Fibroblast of the aortic adventitia (primary cell): ENCODE measurements around the gene ACE. TPM values are rescaled to one million over a fixed set of nuclear protein-coding genes. Genes with fewer than 3 reads are reported as not detected.
"Not testable (repeated sequence)": the region's sequence is repeated elsewhere in the genome, so short reads cannot be mapped to it uniquely, and the experiment has no call there.

Source experiments
- DNase-seq: peaks from one replicate; pipeline ENCODE4 v3.0.0-alpha.2; 2010; ENCODE audit warnings: low read depth
- H3K4me3 ChIP-seq: 2 replicates; pipeline ENCODE4 v1.5.1; 2011; ENCODE audit warnings: low read depth, mild to moderate bottlenecking, control low read depth, low read length, moderate library complexity
- total RNA-seq: library from RNA; depleted of rRNA; stranded (reverse); fragments of >200 nt; gene quantifications from 2 replicates; pipeline ENCODE4 v1.2.3, GENCODE V29; 2012; ENCODE audit warnings: low replicate concordance
- TF ChIP-seq, protein P1 (sequence below): IDR thresholded peaks from 2 replicates; pipeline ENCODE4 v1.5.1; 2011; ENCODE audit warnings: mild to moderate bottlenecking, low read length, control low read depth, inconsistent platforms; ENCODE audit not compliant: insufficient read depth

The ACE gene
- total RNA-seq, 1 donor, result 24.3 TPM

DNA sequence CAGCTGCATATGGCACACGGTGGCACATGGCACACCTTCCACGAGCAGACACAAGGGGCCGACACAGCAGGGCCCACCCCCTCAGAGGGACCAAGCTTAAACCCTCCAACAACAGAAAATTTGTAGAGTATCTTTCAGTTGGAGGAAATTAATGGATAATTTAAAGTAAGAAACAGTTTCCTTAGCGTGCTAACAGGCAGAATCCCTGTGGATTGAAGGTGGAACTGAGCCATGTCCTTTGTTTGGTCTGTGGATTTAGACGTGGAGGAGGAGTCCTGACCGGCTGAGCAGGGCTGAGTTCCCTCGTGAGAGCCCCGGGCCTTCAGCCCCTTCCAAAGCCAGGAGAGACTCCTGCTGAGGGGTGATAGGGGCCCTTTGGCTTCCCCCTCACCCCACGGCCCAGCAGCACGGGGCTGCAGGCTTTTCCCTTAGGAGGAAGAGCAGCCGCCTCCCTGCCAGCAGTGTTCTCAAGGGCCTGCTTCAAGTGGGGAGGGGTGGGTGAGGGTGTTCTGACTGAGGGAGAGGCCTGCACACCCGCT, 29.3 kb upstream of the ACE start:
- DNase-seq, result peak; percentile 75
- TF ChIP-seq, protein P1, sequence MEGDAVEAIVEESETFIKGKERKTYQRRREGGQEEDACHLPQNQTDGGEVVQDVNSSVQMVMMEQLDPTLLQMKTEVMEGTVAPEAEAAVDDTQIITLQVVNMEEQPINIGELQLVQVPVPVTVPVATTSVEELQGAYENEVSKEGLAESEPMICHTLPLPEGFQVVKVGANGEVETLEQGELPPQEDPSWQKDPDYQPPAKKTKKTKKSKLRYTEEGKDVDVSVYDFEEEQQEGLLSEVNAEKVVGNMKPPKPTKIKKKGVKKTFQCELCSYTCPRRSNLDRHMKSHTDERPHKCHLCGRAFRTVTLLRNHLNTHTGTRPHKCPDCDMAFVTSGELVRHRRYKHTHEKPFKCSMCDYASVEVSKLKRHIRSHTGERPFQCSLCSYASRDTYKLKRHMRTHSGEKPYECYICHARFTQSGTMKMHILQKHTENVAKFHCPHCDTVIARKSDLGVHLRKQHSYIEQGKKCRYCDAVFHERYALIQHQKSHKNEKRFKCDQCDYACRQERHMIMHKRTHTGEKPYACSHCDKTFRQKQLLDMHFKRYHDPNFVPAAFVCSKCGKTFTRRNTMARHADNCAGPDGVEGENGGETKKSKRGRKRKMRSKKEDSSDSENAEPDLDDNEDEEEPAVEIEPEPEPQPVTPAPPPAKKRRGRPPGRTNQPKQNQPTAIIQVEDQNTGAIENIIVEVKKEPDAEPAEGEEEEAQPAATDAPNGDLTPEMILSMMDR, result no peak
- peak overlapping the region; percentile 64 for H3K4me3 ChIP-seq

DNA sequence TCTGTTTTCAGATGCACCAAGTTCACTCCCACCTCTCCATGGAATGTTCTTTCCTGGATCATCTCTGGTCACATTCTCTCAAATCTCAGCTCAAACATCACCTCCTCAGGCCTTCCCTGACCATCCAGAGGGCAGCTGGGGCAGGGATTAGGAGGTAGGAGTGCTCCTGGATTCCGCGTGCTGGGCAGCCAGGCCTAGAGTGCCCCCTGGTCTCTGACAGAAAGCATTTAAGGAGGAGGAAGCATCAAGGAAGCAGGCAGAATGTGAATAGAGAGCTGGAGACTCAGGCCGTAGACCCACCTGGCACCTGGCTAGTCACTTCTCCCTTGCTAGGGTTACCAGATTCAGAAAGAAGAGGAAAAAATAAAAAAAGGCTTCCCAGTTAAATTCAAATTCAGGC, 28.2 kb upstream of the ACE start:
- no peak for DNase-seq
- H3K4me3 ChIP-seq, result no peak overlapping the region
- TF ChIP-seq, protein P1, result no peak

DNA sequence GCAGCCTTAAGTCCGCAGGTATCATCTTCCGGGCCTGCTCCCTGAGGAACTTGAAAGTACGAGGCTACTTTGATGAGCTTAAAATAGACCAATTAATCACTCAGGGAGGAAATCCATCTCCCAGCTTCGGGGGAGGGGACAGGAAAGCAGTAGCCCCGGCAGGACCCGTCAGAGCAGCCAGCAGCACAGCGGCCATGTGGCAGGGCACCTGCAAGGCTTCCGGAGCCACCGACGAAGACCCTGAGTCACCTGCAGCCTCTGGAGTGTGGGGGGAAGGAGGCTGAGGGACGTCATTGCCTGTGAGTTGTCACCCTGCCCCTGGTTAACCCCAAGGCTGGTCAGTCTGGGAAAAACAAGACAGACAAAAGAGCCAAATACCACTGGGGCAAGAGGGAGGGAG, 26.3 kb upstream of the ACE start:
- no peak overlapping the region for H3K4me3 ChIP-seq
- DNase-seq, result no peak
- TF ChIP-seq, protein P1, result no peak

DNA sequence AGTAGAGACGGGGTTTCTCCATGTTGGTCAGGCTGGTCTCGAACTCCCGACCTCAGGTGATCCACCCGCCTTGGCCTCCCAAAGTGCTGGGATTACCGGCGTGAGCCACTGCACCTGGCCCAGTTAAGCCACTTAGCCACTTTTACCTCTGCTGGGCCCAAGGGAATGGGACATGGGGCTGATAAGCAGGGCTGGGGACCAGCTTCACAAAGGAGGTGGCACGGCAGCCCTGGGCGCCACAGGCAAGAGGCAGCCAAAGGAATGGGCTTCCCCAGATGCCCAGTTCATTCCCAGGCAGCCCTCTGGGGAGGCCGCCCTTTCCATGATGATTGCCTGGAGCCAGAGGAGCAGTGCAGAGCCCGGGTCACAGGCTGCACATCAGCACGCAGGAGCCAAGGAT, 25.7 kb upstream of the ACE start:
- H3K4me3 ChIP-seq, result no peak overlapping the region
- no peak for DNase-seq
- TF ChIP-seq, protein P1, result no peak

DNA sequence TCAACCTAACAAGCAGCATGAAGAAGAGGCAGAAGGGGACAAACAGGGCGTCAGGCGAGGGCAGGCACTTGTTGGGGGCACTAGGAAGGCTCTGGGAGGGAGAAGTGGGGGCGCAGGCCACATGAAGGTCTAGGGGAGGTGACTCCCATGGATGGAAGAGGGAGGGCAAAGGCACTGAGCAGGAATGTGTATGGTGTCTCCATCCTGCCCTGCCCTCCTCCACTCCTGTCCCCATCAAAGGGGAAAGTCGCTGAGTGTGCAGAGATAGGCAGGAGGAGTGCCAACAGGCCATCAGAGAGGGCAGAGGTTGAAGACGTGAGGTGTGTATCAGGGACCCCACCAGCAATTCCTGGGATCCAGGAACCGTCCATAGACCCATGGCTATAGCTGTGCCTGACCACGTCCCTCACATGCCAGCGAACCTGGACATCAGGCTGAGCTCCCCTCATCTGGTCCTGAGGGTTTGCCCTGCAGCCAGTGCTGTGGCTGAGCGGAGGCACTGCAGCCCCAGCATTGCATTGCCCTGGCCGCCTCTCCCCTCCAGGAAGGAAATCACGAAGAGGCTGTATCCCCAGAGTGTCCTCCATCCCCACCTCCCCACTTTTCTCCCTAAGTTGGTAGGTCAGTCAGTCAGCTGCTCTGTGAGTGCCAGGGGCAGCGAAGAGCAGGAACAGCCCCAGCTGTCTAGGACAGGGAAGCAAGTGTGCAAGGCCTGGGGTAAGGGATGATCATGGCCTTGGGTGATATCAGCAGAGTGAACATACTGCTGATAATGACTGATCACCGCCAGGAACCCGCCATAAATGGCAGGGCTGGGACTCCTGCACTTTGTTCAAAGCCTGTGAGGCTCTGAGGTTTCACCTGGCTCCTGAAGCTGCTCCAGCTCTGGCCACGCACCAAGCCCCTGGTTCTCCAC, 24.6 kb upstream of the ACE start:
- no peak for DNase-seq
- TF ChIP-seq, protein P1, result no peak
- no peak overlapping the region for H3K4me3 ChIP-seq

DNA sequence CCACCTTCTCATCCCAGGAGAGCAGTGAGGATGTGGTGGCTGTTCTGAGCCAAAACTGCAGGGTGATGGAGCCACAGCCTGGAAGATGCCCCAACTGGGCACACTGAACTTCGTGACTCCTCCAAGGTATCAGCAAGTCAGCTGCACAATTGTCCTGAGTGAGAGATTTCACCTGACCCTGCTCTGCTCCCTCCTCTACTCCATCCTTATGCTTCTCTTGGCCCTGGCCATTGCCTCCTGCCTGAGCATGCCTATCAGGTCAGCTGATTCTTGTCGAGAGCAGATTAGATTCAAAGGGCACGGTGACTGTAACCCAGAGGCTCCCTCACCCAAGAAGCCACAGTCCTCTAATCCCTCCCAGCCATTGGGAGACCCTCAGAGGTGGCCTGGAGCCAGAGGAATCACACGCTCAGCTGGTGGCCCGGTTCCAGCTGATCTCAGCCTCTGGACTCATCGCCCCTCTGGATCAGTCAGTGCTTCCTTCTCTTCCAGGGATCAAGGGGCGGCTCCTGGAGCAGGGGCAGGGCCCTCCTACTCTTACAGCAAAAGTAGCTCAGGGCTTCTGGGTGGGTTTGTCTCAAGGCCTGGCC, 23.8 kb upstream of the ACE start:
- TF ChIP-seq, protein P1, result no peak
- no peak for DNase-seq
- H3K4me3 ChIP-seq, result no peak overlapping the region

DNA sequence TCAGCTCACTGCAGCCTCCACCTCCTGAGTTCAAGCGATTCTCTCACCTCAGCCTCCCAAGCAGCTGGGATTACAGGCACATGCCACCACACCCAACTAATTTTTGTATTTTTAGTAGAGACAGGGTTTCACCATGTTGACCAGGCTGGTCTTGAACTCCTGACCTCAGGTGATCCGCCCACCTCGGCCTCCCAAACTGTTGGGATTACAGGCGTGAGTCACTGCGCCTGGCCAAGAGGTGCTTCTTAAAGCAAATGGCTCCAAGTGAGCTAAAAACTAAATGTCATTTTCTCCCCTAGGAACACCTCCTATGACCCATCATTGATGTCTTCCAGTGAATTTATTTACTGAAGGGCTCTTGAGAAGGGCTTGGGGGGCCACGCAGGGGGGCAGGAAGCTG, 22.5 kb upstream of the ACE start:
- DNase-seq, H3K4me3 ChIP-seq: not testable (repeated sequence)
